GM13976 (cell line): ENCODE data around the gene SLC4A9.

Experiments
- DNase-seq: peaks from one replicate; pipeline ENCODE4 v3.0.0; 2012; ENCODE audit warnings: low spot score
- in situ Hi-C: fragments of 300-500 bp; cut with MboI; formaldehyde crosslinking; loops from one replicate; pipeline ENCODE4 v1.12.0; 2022; ENCODE audit warnings: low sequenced_read_pairs, mixed read lengths, inconsistent platforms; ENCODE audit not compliant: unreplicated experiment
- TF ChIP-seq, protein P1 (sequence below): IDR thresholded peaks from 2 replicates; pipeline ENCODE4 v1.5.1; 2012; ENCODE audit warnings: borderline replicate concordance, mild to moderate bottlenecking; ENCODE audit not compliant: insufficient read depth; ENCODE audit errors: extremely low read depth, missing control alignments, control extremely low read depth

Gene SLC4A9

DNA sequence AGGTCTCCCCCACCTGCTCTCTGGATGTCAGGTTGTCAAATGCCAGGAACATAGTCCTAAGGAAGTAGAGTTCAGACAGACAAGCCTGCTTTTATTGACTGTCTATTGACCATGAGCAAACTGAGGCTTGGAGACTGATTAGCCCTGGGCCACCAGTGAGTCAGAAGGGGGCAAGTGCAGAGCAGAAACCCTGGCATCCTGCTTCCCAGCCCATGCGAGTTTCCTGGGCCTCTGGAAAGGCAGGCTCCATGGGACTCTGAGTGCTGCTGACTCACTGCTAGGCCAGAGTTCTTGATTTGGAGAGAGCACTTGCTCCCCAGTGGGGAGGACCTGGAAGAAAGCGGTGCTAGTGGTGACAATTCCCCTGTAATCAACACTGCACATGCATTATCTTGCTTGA is 10.8 kb upstream of the SLC4A9 start:
- in situ Hi-C loops = no loop called here
- TF ChIP-seq, protein P1, sequence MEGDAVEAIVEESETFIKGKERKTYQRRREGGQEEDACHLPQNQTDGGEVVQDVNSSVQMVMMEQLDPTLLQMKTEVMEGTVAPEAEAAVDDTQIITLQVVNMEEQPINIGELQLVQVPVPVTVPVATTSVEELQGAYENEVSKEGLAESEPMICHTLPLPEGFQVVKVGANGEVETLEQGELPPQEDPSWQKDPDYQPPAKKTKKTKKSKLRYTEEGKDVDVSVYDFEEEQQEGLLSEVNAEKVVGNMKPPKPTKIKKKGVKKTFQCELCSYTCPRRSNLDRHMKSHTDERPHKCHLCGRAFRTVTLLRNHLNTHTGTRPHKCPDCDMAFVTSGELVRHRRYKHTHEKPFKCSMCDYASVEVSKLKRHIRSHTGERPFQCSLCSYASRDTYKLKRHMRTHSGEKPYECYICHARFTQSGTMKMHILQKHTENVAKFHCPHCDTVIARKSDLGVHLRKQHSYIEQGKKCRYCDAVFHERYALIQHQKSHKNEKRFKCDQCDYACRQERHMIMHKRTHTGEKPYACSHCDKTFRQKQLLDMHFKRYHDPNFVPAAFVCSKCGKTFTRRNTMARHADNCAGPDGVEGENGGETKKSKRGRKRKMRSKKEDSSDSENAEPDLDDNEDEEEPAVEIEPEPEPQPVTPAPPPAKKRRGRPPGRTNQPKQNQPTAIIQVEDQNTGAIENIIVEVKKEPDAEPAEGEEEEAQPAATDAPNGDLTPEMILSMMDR = no peak

DNA sequence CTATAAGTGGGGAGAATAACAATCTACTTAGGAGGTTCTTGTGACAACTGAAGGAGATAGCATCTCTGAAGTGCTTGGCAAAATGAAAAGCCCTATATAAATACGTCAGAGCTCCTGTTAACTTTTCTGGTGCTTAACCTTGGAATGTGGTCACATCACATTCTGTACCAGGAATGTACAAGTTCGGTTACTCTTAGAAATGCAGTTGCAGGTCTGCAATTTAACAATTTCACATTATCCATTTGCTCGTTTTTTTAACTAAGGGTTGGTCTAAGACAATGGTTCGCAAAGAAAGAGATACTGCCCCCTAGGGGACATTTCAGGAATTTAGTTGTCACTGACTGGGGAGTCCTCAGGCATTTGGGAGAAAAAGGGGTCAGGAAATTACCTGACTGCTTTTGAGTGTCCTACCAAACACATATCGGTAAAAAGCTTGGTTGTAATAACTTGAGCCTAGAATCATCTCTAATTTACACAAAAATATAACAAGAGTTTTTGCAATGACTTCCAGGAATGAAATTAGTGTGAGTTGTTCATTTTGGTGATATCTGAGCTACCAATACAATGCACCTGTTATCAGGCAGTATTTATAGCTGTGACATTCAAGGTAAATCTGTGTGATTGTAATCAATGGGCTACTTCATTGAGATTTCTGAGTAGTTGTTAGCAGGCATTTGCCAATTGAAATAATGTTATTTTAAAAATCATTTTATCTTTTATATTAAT is 8.2 kb upstream of the SLC4A9 start:
- TF ChIP-seq, protein P1 = peak; percentile 61
- peak; percentile 73 for DNase-seq
- in situ Hi-C loops = loop anchor here (10.0 kb wide), 1 partner anchor 187 kb away; no protein-coding TSS in a partner anchor

More for the DNA sequence above, 10.8 kb upstream of the SLC4A9 start:
- DNase-seq = no peak

DNA sequence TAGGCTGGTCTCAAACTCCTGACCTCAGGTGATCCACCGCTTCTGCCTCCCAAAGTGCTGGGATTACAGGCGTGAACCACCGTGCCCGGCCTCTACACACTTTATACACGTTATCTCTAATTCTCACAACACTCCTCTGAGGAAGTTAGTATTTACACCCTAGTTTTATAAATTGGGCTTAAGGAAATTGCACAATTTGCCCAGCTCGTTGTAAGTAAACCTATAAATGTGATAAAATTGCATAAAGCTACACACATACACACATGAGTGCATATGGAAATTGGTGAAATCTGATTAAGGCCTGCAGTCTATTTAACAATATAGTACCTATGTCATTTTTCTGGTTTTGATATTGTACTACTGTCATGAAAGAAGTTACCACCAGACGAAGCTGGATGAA is 4.4 kb upstream of the SLC4A9 start:
- TF ChIP-seq, protein P1 = no peak
- in situ Hi-C loops = loop anchor here (5.0 to 10.0 kb wide), 2 partner anchors 123 to 191 kb away; no protein-coding TSS in a partner anchor
- DNase-seq = no peak

DNA sequence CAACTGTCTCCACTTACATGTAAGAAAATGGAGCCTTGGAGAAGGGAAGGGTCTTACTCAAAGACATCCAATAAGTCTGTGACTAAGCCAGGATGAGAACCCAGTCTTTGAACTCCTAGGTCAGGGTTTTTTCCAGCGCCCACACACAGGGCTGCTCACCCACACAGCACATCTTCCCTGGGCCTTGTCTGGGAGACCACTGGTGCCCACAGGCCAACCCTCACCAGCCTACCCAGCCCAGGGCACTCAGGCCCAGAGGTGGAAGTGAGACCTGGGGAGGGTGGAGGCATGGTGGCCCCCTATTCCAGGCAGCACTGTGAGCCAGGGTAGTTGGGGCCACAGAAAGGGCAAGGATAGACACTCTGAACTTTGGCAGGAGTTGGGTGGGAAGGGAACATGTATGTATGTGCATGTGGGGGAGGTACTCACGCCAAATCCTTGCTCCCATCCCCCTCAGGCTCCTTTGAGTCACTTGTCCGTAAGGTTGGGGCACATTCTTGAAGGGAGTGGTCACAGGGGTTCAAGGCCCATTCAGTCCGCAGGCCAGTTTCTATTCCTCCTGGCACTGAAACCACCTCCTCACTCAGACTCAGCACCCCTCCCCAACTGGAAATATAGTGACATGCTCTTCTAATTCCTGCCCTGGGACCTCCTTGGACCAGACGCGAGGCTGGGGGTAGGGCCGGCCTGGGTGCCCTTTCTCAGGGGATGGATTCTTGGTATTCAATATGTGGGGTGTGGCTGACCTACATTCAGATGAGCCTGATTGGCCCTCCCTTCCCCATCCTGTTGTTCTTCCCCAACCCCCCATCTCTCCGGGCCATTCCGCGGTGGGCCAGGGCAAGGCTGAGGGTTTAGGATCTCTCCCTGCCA is 2.9 kb upstream of the SLC4A9 start:
- no peak for DNase-seq
- in situ Hi-C loops = loop anchor here (5.0 to 10.0 kb wide), 2 partner anchors 125 to 192 kb away; no protein-coding TSS in a partner anchor
- TF ChIP-seq, protein P1 = no peak

DNA sequence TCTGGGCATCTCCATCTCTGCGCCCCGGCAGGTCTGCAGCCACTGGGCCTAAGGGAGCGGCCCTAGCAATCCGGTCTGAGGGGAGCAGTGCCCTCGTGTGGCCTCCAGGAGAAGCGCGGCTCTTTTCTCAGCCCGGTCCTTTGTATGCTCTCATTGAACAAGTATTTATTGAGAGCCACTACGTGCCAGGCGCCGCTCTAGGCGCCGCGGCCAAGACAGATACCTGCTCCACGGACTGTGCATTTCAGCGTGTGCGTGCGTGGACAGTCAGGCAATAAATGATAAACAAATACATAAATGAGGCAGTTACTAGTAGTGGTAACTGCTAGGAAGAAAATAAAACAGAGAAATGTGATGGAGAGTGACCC is 2.3 kb upstream of the SLC4A9 start:
- peak; percentile 91 for DNase-seq
- TF ChIP-seq, protein P1 = peak; percentile 91
- in situ Hi-C loops = loop anchor here (5.0 to 10.0 kb wide), 2 partner anchors 125 to 193 kb away; no protein-coding TSS in a partner anchor

DNA sequence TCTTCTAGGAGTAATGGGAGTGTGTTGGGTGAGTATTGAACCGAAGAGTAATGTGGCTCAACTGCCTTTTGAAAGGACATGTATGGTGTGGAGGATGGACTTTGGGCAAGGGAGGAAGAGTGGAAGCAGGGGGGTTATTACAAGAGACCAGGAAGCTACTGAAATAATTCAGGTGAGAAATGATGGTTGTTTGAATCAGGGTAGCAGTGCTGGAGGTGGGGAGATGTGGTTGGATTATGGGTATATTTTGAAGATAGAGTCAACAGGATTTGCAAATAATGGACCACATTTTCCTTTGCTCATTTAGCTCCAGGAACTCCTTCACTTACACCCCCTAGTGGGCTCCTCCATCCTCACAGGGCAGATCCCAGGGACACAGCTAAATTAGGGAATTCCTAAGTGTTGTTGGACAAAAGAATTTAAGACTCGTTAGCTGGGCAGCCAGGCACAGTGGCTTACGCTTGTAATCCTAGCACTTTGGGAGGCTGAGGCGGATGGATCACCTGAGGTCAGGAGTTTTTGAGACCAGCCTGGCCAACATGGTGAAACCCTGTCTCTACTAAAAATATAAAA is 1.2 kb upstream of the SLC4A9 start:
- DNase-seq = no peak
- TF ChIP-seq, protein P1 = no peak

More for the DNA sequence above, 1.2 kb upstream of the SLC4A9 start:
- in situ Hi-C loops = loop anchor here (5.0 to 10.0 kb wide), 2 partner anchors 127 to 194 kb away; no protein-coding TSS in a partner anchor
